HEK293 (cell line): ENCODE results near the gene DOCK8.

Experiments used
- FEZF1 ChIP-seq: fragments of 450-650 bp; formaldehyde crosslinking; IDR thresholded peaks from 2 replicates; pipeline ENCODE4 v1.5.1; 2016; ENCODE audit warnings: missing biosample characterization, missing genetic modification characterization
- HOXA7 ChIP-seq: sonication (generic); formaldehyde crosslinking; IDR thresholded peaks from 2 replicates; pipeline ENCODE4 v1.8.1; 2022; ENCODE audit warnings: missing genetic modification reagents, borderline replicate concordance
- KLF16 ChIP-seq: fragments of 450-650 bp; formaldehyde crosslinking; IDR thresholded peaks from 2 replicates; pipeline ENCODE4 v1.5.1; 2017; ENCODE audit warnings: missing biosample characterization, missing genetic modification characterization
- ZBTB17 ChIP-seq: fragments of 450-650 bp; formaldehyde crosslinking; IDR thresholded peaks from 2 replicates; pipeline ENCODE4 v1.5.1; 2016; ENCODE audit warnings: missing biosample characterization, missing genetic modification characterization
- ZNF155 ChIP-seq: fragments of 450-650 bp; formaldehyde crosslinking; IDR thresholded peaks from 2 replicates; pipeline ENCODE4 v1.5.1; 2016; ENCODE audit warnings: missing biosample characterization, missing genetic modification characterization
- ZNF16 ChIP-seq: fragments of 450-650 bp; formaldehyde crosslinking; IDR thresholded peaks from 2 replicates; pipeline ENCODE4 v1.5.1; 2016; ENCODE audit warnings: low read depth, missing biosample characterization, missing genetic modification characterization
- ZNF221 ChIP-seq: fragments of 450-650 bp; formaldehyde crosslinking; IDR thresholded peaks from 2 replicates; pipeline ENCODE4 v1.5.1; 2017; ENCODE audit warnings: missing biosample characterization, missing genetic modification characterization, borderline replicate concordance
- ZNF24 ChIP-seq: fragments of 450-650 bp; formaldehyde crosslinking; IDR thresholded peaks from 2 replicates; pipeline ENCODE4 v1.5.1; 2016; ENCODE audit warnings: missing biosample characterization, missing genetic modification characterization
- ZNF791 ChIP-seq: fragments of 450-650 bp; formaldehyde crosslinking; IDR thresholded peaks from 2 replicates; pipeline ENCODE4 v1.5.1; 2016; ENCODE audit warnings: missing biosample characterization, missing genetic modification characterization
- ZXDB ChIP-seq: fragments of 450-650 bp; formaldehyde crosslinking; IDR thresholded peaks from 2 replicates; pipeline ENCODE4 v1.5.1; 2016; ENCODE audit warnings: missing biosample characterization, missing genetic modification characterization
- TF ChIP-seq, protein P1 (sequence below): fragments of 450-650 bp; formaldehyde crosslinking; IDR thresholded peaks from 2 replicates; pipeline ENCODE4 v1.5.1; 2016; ENCODE audit warnings: missing biosample characterization, missing genetic modification characterization

DNA sequence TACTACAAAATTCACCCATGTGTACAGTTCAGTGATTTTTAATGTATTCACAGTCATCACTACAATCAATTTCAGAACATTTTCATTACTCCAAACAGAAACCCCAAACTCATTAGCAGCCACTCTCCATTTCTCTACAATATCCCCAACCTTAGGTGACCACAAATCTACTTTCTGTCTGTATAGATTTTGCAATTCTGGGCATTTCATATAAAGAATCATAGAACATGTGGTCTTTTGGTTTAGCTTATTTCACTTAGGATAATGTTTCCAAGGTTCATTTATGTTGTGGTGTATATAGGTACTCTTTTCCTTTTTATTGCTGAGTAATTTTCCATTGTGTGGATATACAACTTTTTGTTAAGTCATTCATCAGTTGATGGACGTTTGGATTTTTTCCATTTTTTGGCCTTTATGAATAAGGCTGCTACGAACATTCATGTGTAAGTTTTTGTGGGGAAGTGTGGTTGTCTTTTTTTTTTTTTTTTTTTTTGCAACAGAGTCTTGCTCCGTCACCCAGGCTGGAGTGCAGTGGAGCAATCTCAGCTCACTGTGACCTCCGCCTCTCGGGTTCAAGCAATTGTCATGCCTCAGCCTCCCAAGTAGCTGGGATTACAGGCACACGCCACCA lies 54.5 kb downstream of the DOCK8 start:
- TF ChIP-seq ZBTB17 (tag by site-specific recombination) (no peak), HOXA7 (CRISPR knock-in tag) (no peak), FEZF1 (tag by site-specific recombination) (no peak), ZNF155 (tag by site-specific recombination) (no peak), ZNF24 (tag by site-specific recombination) (no peak), ZXDB (no peak), ZNF791 (tag by site-specific recombination) (no peak), ZNF16 (no peak), ZNF221 (tag by site-specific recombination) (no peak), KLF16 (tag by site-specific recombination) (no peak)
- TF ChIP-seq, protein P1, sequence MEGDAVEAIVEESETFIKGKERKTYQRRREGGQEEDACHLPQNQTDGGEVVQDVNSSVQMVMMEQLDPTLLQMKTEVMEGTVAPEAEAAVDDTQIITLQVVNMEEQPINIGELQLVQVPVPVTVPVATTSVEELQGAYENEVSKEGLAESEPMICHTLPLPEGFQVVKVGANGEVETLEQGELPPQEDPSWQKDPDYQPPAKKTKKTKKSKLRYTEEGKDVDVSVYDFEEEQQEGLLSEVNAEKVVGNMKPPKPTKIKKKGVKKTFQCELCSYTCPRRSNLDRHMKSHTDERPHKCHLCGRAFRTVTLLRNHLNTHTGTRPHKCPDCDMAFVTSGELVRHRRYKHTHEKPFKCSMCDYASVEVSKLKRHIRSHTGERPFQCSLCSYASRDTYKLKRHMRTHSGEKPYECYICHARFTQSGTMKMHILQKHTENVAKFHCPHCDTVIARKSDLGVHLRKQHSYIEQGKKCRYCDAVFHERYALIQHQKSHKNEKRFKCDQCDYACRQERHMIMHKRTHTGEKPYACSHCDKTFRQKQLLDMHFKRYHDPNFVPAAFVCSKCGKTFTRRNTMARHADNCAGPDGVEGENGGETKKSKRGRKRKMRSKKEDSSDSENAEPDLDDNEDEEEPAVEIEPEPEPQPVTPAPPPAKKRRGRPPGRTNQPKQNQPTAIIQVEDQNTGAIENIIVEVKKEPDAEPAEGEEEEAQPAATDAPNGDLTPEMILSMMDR (tag by site-specific recombination) = no peak
